NT2/D1 (cell line): Measurements from ENCODE around the gene BRD9.

Experiments
- SUZ12 ChIP-seq: IDR thresholded peaks from 2 replicates; pipeline ENCODE4 v1.6.1; 2011; ENCODE audit not compliant: insufficient read length, insufficient read depth; ENCODE audit errors: extremely low read depth
- YY1 ChIP-seq: IDR thresholded peaks from 2 replicates; pipeline ENCODE4 v1.6.1; 2011; ENCODE audit not compliant: insufficient read length, insufficient read depth
- ZNF274 ChIP-seq: IDR thresholded peaks from 2 replicates; pipeline ENCODE4 v1.6.1; 2011; ENCODE audit warnings: mild to moderate bottlenecking, low read depth, low read length

DNA sequence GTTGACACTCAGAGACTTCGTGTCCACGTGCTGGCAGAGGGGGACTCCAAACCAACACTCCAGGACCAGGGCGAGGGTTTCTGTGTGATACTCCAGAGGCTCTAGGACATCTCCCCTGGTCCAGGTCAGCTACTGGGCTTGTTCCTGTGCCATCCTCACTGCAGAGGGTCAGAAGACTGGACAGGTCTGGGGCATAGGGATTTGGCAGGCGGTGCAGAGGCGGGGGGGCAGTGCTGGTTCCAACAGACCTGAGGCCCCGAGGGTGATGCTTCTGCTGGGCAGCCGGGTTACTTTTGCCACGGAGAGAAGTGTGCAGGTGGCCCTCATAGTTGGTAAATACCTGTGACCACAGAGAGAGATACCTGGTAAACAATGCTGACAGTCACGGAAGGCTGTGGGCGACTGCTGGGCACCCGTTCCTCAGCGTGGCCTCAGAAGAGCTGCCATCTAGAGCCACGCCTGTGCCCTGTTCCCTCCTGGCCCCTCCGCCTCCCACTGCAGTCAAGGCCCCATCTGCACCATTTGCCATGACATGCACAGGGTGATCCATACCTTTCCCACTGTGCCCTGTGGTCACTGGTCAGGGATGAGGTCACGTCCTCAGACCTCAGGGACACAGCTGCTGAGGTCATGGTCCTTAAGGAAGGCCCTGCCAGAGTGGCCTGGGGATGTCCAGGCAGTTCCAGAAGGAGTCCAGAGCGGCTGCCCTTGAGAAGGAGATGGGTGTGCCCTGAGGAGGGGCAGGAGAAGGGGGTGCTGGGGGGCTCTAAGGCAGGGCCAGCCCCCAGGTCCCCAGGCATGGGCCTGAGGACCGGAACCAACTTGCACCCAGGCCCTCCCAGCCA lies 30.1 kb upstream of the BRD9 start:
- no peak for TF ChIP-seq YY1
- TF ChIP-seq ZNF274, result no peak
- TF ChIP-seq SUZ12, result no peak
